Effector CD8-positive, alpha-beta T cell (primary cell): ENCODE data around the gene BIRC2.
"Not testable (repeated sequence)": the region's sequence is repeated elsewhere in the genome, so short reads cannot be mapped to it uniquely, and the experiment has no call there.

Experiments
- DNase-seq: peaks from one replicate; lab custom pipeline; 2025; lab: John Stamatoyannopoulos, UW

BIRC2 gene

DNA sequence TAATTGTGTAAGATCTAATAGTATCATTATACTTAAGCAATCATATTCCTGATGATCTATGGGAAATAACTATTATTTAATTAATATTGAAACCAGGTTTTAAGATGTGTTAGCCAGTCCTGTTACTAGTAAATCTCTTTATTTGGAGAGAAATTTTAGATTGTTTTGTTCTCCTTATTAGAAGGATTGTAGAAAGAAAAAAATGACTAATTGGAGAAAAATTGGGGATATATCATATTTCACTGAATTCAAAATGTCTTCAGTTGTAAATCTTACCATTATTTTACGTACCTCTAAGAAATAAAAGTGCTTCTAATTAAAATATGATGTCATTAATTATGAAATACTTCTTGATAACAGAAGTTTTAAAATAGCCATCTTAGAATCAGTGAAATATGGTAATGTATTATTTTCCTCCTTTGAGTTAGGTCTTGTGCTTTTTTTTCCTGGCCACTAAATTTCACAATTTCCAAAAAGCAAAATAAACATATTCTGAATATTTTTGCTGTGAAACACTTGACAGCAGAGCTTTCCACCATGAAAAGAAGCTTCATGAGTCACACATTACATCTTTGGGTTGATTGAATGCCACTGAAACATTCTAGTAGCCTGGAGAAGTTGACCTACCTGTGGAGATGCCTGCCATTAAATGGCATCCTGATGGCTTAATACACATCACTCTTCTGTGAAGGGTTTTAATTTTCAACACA is 23.3 kb upstream of the BIRC2 start:
- DNase-seq: no peak

DNA sequence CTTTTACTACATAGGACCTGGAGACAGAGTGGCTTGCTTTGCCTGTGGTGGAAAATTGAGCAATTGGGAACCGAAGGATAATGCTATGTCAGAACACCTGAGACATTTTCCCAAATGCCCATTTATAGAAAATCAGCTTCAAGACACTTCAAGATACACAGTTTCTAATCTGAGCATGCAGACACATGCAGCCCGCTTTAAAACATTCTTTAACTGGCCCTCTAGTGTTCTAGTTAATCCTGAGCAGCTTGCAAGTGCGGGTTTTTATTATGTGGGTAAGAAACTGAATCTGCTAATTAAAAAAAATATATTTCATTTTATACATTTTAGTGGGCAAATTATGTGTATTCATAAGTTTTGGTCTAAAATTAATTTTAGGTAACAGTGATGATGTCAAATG is 21.9 kb upstream of the BIRC2 start:
- DNase-seq: no peak

DNA sequence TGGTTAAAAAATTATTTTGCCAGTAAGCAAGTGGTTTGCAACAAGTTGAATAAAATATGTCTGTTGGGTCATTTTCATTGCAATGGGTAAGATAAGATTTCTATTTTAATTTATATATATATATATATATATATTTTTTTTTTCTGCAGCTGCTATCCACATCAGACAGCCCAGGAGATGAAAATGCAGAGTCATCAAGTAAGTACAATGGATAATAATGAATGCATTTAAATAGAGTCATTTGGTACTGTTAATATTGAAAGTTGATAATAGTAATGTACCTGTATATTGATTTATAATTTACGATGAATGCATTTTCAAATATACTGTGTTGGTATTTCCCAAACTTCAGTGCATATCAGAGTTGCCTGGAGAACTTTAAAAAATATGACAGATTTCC is 18.3 kb upstream of the BIRC2 start:
- DNase-seq: no peak

DNA sequence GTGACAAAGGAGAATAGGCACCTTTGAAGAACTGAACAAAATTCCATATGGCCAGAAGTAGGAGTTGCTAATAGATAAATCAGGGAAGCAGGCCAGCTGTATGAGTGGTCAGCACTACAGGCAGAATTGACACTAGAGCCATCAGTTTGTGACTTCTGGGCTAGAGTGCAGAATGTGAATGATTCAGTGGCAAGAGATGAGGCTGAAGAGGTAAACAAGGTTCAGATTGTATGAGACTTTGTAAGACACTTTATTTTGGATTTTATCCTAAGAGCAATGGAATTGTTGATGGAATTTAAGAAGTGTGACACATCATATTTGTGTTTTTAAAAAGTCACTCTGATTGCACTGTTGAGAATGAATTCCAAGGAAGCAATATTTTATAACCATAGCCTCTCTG is 16.8 kb upstream of the BIRC2 start:
- DNase-seq: no peak

DNA sequence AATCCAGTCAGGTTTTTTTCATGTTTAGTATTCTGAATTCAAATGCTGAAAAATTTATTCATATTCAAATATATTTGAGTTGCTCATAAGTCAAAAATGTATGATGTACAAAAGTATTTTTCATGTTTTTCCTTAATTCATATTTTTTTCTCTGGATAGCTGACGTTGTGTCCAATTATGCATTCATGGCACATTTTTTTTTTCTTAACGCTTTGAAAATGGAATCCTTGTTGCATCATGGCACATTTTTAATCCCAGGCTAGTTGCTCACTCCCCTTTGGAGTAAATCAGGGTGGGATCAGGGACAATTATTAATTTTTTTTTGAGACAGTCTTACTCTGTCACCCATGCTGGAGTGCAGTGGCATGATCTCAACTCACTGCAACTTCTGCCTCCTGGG is 15.7 kb upstream of the BIRC2 start:
- no peak for DNase-seq

DNA sequence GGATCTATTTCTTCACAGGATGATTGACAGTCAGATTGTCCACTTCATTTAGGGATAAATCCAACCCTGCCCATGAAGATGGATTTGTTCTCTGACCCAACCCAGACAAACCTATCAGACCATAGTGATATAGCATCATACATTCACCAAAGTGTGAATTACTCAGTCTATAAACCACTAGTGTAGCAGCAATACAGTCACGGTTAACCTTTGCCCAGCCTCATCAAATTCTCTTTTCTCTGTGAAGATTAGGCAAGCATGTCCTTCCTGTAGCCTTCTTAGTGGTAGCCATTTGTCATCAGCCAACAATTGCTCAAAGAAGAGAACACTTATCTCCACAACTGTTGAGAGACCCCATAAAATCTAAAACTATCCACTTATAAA is 14.4 kb upstream of the BIRC2 start:
- no peak for DNase-seq

DNA sequence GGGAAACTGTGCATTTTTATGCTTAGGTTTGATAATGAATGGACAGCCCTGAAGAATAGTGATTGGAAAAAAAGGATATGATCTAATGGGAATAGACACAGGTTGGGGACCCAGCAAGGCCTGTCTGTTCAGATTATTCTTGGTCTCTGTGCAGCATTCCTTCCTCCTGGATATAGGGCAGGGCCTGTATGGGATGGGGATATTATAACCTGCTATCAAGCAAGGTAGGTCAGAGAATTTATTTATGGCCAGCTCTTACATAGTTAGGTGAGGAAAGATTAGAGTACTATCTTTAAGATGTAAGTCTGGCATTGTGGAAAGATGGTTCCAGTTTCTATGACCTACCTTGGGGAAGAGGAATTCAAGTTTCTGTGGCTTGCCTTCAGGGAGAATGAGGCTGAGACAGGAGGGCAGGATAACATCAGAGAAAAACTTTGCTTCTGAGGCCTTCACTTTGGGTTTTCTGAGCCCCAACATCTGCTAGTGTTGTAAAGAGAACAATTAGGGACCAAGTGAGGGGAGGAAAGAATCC is 8.5 kb upstream of the BIRC2 start:
- DNase-seq: no peak

DNA sequence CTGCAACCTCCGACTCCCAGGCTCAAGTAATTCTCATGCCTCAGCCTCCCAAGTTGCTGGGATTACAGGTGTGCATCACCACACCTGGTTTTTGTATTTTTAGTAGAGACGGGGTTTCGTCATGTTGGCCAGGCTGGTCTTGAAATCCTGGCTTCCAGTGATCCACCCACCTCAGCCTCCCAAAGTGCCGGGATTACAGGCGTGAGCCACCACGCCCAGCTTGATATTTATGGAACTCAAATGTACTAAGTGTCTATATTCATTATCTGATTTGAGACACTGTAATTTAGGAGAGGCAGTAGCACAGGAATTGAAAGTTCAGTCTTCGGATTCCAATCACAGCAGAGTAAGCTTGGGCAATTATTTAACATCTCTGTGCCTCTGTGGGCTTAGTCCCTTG is 5.7 kb upstream of the BIRC2 start:
- DNase-seq: not testable (repeated sequence)

DNA sequence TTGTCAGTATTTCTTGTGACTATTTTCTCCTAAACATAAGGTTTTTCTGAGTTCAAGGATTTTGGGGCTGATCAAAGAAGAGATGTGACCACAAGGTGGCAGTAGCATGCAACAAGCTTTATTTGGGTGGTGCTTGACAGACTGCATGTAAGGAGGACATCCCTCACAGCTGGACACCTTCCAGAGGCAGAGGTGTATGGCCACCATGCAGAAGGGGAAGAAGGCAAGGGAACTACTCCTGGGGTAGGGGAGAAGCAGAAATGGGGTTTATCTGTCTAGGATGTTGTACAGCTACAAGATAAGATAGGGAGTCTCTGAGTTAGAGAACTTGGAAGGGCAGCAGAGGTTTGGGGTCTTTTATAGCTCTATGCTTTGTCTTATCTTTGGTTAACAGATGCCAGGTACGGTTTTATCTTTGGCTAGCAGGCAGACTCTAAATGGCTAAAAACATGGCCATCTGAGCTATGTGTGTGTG is 5.1 kb upstream of the BIRC2 start:
- peak; percentile 55 for DNase-seq

DNA sequence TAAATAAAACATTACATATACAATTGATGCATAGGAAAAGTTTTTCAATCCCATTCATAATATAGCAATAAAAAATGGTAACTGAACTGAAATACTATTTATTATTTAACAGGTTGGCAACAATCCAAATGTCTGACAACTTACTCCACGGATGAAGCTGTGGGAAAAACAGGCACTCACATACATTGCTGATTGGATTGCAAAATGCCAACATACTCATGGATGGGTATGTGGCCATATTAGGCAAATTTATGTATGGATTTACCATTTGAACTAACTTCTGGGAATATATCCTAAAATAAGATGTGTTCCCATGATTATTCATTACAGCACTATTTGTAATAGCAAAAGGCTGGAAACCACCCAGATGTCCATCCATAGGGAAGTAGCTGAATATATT is 3.2 kb upstream of the BIRC2 start:
- no peak for DNase-seq

DNA sequence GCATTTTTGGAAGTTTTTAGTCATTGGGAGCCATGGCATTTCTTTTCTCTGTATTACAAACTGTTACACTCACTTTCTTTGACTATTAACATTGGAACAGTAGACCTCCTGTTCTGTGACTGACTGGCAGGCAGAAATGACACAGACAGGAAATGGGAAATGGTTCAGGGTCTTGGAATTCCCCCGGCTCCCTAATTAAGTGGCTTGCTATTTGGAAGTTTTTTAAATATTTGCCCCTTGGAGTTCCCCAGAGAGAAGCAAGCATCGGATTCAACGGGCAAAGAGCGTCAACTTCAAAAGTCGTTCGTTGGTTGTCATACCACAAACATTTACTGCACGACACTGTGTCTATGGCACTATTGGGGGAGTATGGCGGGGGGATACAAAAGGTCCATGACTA is 1.1 kb upstream of the BIRC2 start:
- DNase-seq: peak; percentile 9

DNA sequence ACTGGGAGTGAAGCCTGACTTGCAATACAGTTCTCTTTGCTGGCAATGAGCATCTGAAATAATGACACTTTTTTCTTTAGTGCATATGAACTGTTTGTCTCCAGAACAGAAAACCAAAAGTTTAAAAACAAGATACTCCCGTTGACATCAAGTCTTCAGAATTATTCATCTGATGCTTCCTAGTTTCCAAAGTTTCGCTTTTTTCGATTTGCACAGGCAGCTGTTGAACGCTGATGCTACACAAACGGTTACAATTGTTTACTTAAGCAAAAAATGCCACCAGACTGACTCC is 612 bp upstream of the BIRC2 start:
- DNase-seq: no peak

DNA sequence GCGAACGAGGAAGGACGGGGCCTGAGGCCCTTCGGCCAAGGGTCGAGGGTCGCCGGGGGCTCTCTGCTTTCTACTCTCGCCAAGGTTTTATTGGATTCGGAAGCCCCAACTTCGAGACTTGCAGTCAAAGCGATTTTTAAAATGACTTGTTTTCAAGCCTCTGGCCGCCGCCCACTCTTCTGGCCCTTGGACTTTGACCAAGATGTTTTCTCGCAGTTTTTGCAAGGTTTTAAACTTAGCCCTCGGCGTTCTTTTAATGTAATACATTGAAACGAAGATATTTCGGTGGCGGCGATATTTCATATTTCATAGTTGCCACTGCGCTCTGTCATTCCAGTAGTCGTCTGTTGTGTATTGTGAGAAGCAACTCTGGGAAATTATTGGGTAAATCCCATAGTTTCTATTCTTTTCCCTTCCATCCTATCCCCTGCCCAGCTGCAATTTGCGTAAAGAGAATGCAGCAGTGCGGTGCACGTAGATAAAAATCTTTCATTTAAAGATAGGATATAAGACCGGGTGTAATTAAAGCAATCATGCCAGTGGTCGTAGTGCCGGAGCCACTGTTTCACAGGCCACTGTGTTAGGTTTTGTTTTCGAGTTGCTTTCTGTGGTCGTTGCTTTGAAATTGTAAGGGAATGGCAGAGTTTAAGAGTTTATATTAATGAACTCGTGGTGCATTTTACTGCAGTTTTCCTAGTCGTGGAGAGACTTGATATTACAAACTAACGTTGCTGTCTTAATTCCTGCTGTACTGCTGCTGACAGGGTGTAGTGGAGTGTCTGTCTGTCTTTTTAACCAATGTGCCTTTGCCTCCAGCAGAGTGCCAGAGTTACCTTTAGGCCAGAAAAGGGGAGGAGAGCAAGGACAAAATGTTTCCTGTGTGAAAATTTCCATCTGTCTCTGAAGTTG is 702 bp downstream of the BIRC2 start:
- DNase-seq: no peak

DNA sequence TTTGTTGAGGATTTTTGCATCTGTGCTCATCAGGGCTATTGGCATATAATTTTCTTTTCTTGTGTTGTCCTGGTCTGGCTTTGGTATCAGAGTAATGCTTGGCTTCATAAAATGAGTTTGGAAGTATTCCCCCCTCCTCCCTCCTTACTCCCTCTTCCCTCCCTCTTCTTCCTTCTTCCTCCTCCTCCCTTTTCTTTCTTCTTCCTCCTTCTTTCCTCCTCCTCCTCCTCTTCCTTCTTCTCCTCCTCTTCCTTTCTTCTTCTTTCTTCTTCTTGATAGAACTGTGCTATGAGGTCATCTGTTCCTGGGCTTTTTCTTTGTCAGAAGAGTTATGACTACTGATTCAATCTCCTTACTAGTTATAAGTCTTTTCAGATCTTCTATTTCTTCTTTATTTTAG is 10.1 kb downstream of the BIRC2 start:
- DNase-seq: no peak

DNA sequence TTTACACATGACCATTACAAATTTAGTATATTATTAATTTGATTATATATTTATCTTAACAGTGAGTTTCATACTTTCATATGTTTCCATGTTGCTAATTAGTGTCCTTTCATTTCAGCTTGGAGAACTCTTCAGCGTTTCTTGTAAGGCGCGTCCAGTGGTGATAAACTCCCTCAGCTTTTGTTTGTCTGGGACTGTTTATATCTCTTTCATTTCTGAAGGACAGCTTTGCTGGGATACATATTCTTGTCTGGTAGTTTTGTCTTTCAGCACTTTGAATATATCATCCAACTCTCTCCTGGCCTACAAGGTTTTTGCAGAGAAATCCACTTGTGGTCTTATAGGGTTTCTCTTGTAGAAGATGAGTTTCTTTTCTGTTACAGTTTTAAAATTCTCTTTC is 12.4 kb downstream of the BIRC2 start:
- no peak for DNase-seq

DNA sequence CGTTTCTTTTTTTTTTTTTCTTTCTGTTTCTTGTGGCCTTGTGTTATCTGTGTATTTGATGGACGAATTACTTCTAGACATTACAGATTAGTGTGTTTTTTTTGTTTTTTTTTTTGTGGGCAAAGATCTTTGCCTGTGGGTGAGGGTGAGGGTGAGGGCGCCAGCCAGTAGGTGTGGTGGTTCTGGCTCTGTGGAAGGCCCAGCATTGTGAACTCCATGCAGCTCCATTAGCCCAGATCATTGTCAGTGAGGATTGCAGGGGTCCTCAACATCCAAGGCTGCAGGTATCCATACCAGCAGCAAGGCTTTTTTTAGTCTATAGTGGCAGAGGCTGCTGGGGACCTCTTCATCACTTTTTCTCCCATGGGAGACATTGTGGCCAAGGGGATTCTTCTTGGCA is 13.7 kb downstream of the BIRC2 start:
- no peak for DNase-seq

DNA sequence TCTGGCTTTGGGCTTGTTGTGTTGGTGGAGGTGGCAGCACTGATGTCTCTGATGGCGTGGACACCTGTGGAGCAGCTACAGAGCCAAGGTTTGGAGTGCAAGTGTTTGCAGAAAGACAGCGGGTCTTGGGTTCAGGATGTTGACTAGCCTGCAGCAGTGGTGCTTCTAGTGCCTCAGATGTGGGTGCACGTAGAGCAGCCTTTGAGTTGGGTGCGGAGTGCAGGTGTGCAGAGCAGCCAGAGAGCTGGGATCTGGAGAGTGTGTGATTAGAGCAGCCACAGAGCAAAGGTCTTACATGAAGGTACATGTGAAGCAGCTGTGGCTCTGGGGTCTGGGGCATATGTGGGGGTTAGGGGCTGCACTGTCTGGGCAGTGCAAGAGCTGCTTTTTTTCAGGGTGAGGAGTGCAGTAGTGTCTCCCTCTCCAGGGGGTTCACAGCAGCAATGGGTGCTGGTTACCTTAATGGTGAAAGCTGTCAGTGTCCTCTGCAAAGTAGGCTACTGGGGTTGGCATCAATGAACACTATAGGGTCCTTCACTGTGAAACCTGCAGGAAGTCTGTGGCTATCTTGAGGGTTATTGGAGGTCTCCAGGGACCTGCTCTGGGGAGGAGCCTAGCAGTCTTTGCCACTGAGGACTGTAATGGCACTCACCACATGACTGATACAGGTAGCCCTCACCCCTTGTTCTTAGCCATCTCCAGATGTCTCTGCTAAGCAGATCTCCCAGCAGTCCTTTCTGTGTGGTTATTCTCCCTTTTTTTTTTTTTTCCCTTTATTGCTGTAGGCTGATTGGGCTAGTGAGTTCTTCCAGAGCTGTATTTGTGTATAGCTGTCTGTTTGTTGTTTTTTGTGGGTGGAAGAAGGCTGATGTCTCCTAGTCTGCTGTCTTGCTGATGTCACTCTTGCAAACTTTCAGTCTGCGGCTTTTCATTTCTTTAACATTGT is 14.3 kb downstream of the BIRC2 start:
- no peak for DNase-seq

DNA sequence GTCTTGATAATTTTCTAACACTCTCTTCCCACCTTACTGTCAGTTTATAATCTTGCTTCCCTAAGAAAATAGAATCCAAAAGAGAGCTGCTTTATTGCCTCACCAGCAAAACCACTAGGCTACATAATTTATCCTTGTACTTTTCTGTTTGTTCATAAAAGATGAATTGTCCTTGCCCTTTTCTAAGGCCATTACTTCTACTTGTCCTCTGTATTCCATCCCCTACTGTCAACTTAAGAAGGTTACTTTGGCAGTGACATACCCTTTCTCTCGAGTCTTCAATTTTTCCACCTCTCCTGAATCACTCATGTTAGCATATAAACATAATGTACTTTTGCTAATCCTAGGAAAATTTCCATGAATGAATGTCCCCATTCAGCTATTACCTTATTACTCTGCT is 18.0 kb downstream of the BIRC2 start:
- no peak for DNase-seq

DNA sequence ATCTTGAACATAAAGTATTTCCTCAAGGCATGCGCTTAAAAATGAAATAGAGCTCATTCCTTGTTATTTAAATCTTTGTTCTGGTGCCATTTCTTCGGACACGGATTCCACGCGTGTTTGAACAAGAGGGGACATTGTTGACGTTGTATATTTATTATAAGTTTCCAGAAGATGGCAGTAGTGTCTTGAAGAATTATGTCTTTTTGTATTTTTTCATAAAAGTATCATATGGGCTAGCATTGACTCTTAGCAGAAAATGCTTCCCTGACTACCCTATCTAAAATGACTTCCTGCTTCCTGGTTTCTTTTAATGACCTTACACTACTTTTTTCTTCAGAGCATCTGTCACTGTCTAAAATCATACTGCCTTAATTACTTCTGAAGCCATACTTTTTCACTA is 20.4 kb downstream of the BIRC2 start:
- no peak for DNase-seq

DNA sequence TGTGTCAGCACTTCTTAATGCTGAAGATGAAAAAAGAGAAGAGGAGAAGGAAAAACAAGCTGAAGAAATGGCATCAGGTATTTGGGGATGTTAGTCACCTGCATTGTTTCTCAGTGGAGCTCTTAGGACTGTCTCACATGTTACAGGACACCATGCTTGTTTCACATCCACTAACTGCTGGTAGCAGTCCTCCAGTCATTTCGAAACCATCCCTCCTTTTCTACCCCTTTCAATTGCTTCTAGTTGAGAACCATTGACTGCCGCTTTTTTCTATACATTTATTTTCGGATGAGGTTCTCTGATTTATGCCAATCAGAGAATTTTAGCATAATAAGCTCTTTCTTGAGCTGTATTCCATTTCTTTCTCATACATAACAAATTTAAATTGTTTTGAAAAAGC is 21.5 kb downstream of the BIRC2 start:
- DNase-seq: no peak

DNA sequence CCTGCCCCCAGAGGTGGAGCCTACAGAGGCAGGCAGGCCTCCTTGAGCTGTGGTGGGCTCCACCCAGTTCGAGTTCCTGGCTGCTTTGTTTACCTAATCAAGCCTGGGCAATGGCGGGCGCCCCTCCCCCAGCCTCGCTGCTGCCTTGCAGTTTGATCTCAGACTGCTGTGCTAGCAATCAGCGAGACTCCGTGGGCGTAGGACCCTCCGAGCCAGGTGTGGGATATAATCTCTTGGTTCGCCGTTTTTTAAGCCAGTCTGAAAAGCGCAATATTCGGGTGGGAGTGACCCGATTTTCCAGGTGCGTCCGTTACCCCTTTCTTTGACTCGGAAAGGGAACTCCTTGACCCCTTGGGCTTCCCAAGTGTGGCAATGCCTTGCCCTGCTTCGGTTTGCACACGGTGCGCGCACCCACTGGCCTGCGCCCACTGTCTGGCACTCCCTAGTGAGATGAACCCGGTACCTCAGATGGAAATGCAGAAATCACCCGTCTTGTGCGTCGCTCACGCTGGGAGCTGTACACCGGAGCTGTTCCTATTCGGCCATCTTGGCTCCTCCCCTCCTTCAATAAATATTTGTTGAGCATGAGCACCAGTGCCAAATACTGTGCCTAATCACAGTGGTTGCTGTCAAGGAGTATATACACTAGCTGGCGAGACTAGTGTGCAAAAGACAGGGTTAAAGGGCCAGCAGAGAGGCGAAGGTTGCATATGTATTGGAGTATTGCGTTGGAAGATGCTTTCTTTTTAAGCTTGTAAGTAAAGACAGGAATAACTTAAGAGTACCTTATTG is 27.8 kb downstream of the BIRC2 start:
- DNase-seq: not testable (repeated sequence)
